WERI-Rb-1 (cell line): ENCODE data around the gene CTPS1.
A peak's percentile ranks its signal among the peaks of the same experiment; 100 is the strongest.

ENCODE experiments used
- DNase-seq: peaks from one replicate; pipeline ENCODE4 v3.0.0-alpha.2; 2020
- H3K27ac ChIP-seq: fragments of 250-450 bp; sonication (Bioruptor Pico); 2 replicates; pipeline ENCODE4 v1.5.1; 2020; ENCODE audit warnings: mild to moderate bottlenecking, moderate library complexity
- H3K27me3 ChIP-seq: fragments of 250-450 bp; sonication (Bioruptor Pico); 2 replicates; pipeline ENCODE4 v1.5.1; 2021; ENCODE audit warnings: mild to moderate bottlenecking, low read depth, moderate library complexity; ENCODE audit not compliant: insufficient read depth, severe bottlenecking
- H3K36me3 ChIP-seq: fragments of 250-450 bp; sonication (Bioruptor Pico); 2 replicates; pipeline ENCODE4 v1.5.1; 2020; ENCODE audit warnings: mild to moderate bottlenecking, moderate library complexity
- H3K4me3 ChIP-seq: 2 replicates; pipeline ENCODE4 v1.5.1; 2011; ENCODE audit warnings: low read depth, mild to moderate bottlenecking, control low read depth, low read length
- H3K9me3 ChIP-seq: fragments of 250-450 bp; sonication (Bioruptor Pico); 2 replicates; pipeline ENCODE4 v1.5.1; 2021; ENCODE audit warnings: mild to moderate bottlenecking, moderate library complexity; ENCODE audit not compliant: severe bottlenecking
- CTCF ChIP-seq: IDR thresholded peaks from 2 replicates; pipeline ENCODE4 v1.5.1; 2011; ENCODE audit warnings: low read depth, mild to moderate bottlenecking, control low read depth, inconsistent platforms, low read length

CTPS1 gene

GRCh38 chr1:40984066-40984465 lies 4.6 kb downstream of the CTPS1 start:
- Histone ChIP-seq H3K27ac (no peak overlapping the region; the same call in 1 of the 2 replicates), H3K36me3 (peaks cover 87% of the 10 kb centered on the region)

GRCh38 chr1:40984531-40984930 lies 5.0 kb downstream of the CTPS1 start:
- peaks cover 92% of the 10 kb centered on the region for H3K36me3 ChIP-seq

More at GRCh38 chr1:40984066-40984465, 4.6 kb downstream of the CTPS1 start:
- H3K9me3 ChIP-seq, result no peaks in the 10 kb centered on the region
- no peak overlapping the region for H3K4me3 ChIP-seq
- H3K27me3 ChIP-seq, result no peaks in the 10 kb centered on the region
- TF ChIP-seq CTCF, result no peak
- DNase-seq, result no peak

GRCh38 chr1:40985161-40985560 lies 5.7 kb downstream of the CTPS1 start:
- no peak for DNase-seq
- no peak overlapping the region for H3K4me3 ChIP-seq
- H3K27me3 ChIP-seq, result no peaks in the 10 kb centered on the region
- H3K27ac ChIP-seq, result 0 out of 2 replicates have a peak overlapping the region, but pooled peaks have one; percentile 9
- no peaks in the 10 kb centered on the region for H3K9me3 ChIP-seq
- H3K36me3 ChIP-seq, result peaks cover 96% of the 10 kb centered on the region
- TF ChIP-seq CTCF, result no peak

More at GRCh38 chr1:40984531-40984930, 5.0 kb downstream of the CTPS1 start:
- no peaks in the 10 kb centered on the region for H3K27me3 ChIP-seq
- DNase-seq, result no peak
- no peaks in the 10 kb centered on the region for H3K9me3 ChIP-seq
- H3K27ac ChIP-seq, result no peak overlapping the region
- H3K4me3 ChIP-seq, result no peak overlapping the region
- no peak for TF ChIP-seq CTCF

- no peak for DNase-seq
- Histone ChIP-seq H3K4me3 (no peak overlapping the region), H3K36me3 (peaks cover 96% of the 10 kb centered on the region), H3K27ac (peak overlapping the region; percentile 15; the same call in 1 of the 2 replicates), H3K9me3 (no peaks in the 10 kb centered on the region), H3K27me3 (no peaks in the 10 kb centered on the region)
- TF ChIP-seq CTCF, result no peak
Observed at GRCh38 chr1:40985875-40986274, 6.4 kb downstream of the CTPS1 start.

GRCh38 chr1:40986328-40986783 lies 6.9 kb downstream of the CTPS1 start:
- no peak overlapping the region for H3K4me3 ChIP-seq
- no peak for DNase-seq
- H3K9me3 ChIP-seq, result no peaks in the 10 kb centered on the region
- no peak overlapping the region for H3K27ac ChIP-seq
- peaks cover 96% of the 10 kb centered on the region for H3K36me3 ChIP-seq
- H3K27me3 ChIP-seq, result no peaks in the 10 kb centered on the region
- TF ChIP-seq CTCF, result no peak

- TF ChIP-seq CTCF, result no peak
- peaks cover 98% of the 10 kb centered on the region for H3K36me3 ChIP-seq
Observed at GRCh38 chr1:40986956-40987355, 7.5 kb downstream of the CTPS1 start.

More at GRCh38 chr1:40986956-40987355, 7.5 kb downstream of the CTPS1 start:
- DNase-seq, result no peak
- Histone ChIP-seq H3K9me3 (no peaks in the 10 kb centered on the region), H3K4me3 (no peak overlapping the region), H3K27me3 (no peaks in the 10 kb centered on the region), H3K27ac (no peak overlapping the region)
